AG08395 (cell line): Measurements from ENCODE around the gene IRX1.

Experiments used
- DNase-seq: peaks from one replicate; pipeline ENCODE4 v3.0.0; 2012; ENCODE audit warnings: mixed read lengths, low spot score

The IRX1 gene

GRCh38 chr5:3595006-3595961 is at the start of gene IRX1:
IRX1 (plus strand) TSS chr5:3595832; CDS start chr5:3596106, 274 bp downstream.
- peak; percentile 88 for DNase-seq

DNA sequence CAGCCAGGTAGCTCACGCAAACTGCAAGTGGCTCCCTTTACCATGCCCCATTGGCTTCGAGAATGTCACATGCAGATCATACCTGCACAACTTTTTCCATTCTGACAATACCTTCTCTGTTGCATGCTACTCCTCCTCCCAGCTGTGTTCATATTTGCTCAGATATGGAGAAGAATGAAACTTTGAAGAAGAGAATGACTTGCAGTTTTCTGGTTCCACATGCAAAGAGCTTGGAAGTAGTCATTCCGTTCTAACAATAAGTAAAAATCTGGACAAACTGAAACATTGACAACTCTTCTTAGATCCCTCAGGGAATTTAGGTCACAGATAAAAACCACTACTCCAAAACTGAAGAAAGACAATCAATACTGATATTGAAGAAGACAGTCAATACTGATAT is 49.6 kb upstream of the IRX1 start:
- no peak for DNase-seq

- DNase-seq, result no peak
Measured at GRCh38 chr5:3564116-3564515, 31.5 kb upstream of the IRX1 start.

DNA sequence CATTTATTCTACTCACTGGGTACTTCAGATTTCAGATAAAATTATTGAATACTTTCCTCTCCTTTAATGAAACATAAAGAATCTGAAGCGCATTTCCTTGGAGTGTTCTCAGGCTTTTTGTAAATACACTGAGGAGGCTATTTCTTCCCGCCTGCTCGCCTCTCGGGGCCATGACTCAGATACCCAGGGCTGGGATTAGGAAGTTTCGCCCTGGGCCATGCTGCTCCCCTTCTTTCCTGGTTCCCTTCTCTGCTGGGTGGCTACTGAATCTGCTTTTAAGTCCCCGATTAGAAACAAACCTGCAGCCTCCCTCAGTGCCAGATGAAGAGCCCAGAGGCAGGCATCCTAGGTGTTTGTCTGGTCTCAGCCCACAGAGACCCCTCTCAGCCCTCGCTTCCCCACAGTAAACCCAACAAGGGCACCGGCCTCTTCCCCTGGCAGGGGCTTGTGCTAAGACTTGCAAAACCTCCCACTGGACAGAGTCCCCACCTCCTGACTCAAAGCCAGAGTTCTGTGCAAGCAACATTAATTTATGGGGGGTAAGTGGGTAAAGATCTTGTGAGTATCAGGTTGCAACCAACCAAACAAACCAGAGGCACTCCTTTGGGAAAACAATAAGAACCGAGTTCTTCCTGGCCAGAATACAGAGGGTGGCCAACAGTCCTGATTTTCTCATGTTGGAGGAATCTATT is 30.7 kb upstream of the IRX1 start:
- DNase-seq, result no peak

- no peak for DNase-seq
Measured at GRCh38 chr5:3584724-3585531, 10.7 kb upstream of the IRX1 start.

DNA sequence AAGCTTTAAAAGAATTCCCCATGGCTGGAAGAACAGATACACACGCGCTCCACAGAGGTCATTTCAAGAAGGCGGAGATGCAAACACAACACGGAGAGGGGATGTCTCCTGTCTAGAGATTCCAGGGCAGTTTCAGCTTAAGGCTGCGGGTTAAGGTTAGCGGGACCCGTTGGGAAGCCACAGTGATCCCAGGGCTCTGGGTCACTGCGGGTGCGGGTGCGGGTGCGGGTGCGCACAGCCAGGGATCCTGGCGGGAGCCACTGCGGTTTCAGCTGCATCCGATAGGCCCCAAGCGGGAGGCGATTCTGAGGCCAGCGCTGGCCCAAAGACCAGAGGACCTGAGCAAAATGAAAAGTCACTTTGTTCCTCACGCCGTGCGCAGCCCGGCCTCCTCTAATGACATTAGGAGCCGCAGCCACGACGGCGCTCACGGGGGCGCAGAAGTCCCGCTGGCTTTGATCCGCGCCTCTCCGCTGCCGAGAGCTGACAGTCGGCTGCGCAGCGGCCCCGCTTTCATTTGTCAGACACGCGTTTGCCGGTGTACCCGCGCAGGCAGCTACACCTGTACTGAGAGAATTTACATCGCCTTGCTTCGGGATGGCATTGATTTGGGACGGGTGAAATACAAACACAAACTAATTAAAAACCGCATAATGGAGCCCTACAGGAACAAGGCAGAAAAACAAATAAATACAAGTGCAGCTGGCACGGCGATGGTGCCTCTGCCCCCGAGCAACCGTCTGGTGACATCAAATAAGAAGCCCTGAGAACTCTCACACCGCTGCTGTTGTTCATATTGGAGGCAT is 5.3 kb upstream of the IRX1 start:
- DNase-seq, result no peak

GRCh38 chr5:3590967-3591900 is 4.4 kb upstream of the IRX1 start:
- peak; percentile 38 for DNase-seq

- DNase-seq, result no peak
Measured at GRCh38 chr5:3592298-3592697, 3.3 kb upstream of the IRX1 start.

DNA sequence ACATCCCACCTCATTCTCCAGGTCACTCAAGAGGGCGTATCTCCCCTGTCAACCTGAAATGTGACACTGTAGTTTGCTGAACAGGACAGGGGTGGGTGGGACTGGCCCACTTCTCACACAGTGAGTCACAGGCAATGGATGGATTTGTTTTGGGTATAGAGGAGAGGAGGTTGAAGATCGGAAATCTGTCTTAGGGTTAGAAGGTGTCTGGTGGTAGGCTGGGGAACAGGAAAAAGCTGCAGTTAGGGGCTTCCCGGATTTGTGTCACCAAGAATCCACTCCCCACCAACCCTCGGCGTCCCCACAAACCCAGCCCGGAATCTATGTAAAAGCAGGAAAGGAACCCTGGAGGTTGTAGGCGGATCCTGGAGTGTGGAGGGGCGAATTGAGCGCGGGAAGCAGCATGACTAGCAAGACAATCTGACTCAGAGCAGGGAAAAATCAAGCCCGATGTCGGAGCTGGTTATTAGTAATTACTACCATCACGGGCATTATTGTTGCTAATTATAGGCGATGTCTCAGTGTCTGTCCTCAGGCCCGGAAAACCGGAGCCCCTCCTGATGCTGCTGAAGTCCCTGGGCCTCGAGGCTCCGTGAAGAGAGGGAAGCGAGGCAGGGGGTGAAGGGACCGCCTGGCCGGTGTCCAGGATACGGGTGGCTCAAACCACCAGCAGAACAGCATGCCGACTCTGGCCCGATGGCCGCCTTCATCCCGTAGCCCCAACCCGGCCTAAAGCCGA is 1.7 kb upstream of the IRX1 start:
- DNase-seq, result peak; percentile 41

DNA sequence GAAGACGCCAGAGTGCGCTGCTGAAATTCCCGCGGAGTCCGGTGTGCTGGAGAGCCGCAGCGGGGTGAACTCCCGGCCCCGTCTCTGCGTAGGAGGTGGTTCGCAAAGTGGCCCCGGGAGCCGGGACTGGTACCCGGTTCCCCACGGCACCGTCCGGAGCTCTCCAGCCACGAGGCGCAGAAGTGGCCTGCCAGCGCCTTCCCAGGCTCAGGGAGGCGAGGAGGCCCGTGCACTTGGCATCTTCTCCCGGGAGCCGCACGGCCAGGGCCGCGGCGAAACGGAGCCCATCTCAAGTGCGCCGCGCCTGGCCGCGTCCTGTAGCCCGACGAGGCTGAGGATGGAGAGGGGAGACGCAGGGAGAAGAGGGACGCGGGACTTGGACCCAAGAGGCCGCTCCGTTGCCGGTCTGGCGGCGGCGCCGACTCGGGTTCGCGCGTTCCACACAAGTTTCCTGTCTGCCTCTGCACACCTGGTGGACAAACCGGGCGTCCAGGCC is 1.1 kb upstream of the IRX1 start:
- no peak for DNase-seq

- no peak for DNase-seq
Measured at GRCh38 chr5:3596261-3596825, 711 bp downstream of the IRX1 start.

GRCh38 chr5:3596857-3597166 is 1.2 kb downstream of the IRX1 start:
- DNase-seq, result no peak

DNA sequence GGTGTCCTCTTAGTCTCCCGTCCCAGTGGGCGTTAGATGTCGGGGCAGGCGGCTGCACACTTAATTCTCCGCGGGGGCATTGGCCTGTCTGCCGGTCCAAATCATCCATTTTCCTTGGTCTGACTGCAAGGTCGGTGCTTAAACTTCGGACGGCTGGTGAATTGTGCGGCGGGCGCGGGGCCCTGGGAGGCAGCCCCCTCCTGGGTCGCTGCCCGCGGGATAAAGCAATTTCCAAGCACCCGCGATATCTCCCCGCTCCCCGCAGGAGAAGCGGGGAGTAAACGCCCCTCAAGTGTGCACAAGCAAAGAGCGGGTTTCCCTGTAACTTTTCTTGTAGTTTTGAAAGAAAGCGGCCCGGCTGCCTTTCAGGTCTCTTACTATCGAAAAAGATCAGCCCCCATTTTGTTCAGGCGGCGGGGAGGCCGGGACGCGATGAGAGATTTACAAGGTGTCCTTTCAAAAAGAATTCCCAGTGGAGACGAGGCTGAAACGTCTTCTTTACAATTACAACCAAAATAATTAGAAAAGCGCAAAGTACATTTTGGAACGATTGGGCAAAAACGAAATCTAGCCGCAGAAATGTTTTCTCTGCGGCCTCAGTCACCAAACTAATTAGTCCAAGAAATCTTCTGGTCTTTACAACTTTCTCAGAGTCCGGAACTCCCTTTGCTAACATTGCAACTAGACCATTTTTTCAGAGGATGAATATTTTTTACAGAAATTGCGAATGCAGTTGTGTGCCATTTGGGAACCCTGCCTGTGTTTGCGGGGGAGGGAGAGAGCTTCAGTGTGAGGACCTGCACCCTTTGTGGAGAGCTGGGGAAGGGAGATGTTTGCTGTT is 1.8 kb downstream of the IRX1 start:
- no peak for DNase-seq

DNA sequence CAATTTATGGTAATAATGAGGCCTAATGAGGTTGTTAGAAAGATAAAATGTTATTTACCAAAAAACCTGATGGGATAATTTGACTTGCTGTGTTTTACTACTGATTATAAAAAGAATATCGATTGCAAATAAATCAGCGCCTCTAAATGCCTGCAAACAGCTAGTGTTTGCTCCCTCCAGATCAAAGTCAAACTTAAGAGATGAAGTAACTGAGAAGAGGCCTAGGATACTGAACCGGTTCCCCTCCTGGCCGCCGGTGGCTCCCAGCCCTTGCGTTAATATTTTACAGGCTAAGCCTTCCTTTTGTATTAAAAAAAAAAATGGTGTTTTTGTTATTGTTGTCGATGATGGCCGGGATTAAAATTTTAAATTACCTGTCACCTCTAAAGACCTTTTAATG is 2.6 kb downstream of the IRX1 start:
- no peak for DNase-seq

DNA sequence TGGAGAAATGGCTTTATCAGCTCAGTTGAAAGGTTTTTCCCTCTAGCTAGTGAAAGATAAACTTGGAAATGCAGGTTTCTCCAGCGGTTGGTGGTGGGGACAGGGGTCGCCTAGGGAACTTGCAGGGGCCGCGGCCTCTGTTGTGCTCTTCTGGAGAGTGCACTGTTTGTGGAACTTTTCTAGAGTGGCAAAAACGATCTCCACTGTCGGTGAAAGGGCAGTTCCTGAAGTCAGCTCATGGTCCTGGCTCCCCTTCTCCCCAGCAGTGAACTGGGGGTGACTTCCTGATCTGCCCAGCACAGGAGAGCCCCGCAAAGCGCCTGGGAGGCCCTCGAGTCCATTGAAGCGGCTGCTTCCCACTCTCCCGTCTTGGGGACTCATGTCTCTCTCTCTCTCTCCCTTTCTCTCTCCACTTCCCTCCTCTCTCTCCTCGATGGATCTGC is 3.2 kb downstream of the IRX1 start:
- DNase-seq, result no peak

DNA sequence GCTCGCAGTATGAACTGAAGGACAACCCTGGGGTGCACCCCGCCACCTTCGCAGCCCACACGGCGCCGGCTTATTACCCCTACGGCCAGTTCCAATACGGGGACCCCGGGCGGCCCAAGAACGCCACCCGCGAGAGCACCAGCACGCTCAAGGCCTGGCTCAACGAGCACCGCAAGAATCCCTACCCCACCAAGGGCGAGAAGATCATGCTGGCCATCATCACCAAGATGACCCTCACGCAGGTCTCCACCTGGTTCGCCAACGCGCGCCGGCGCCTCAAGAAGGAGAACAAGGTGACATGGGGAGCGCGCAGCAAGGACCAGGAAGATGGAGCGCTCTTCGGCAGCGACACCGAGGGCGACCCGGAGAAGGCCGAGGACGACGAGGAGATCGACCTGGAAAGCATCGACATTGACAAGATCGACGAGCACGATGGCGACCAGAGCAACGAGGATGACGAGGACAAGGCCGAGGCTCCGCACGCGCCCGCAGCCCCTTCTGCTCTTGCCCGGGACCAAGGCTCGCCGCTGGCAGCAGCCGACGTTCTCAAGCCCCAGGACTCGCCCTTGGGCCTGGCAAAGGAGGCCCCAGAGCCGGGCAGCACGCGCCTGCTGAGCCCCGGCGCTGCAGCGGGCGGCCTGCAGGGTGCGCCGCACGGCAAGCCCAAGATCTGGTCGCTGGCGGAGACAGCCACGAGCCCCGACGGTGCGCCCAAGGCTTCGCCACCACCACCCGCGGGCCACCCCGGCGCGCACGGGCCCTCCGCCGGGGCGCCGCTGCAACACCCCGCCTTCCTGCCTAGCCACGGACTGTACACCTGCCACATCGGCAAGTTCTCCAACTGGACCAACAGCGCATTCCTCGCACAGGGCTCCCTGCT is 3.8 kb downstream of the IRX1 start:
- DNase-seq, result no peak
